Fibroblast of skin of left quadriceps (primary cell): Measurements from ENCODE around the gene CPM.
"Not testable (repeated sequence)": the region's sequence is repeated elsewhere in the genome, so short reads cannot be mapped to it uniquely, and the experiment has no call there.

ENCODE experiments used
- DNase-seq, 2 experiments: peaks; one replicate each; pipeline ENCODE4 v3.0.0-alpha.2; 2013; ENCODE audit warnings: low read depth in 2 of 2

The CPM gene

GRCh38 chr12:68807576-68808387 is 125.2 kb downstream of the CPM start, which contains the start of gene MDM2:
Gene MDM2 (plus strand): TSS chr12:68808177. CDS start chr12:68808478, 301 bp downstream.
- peak; percentile 77 to 79 for DNase-seq

- DNase-seq = not testable (repeated sequence)
Observed at GRCh38 chr12:68807274-68807575, 125.7 kb downstream of the CPM start.

- no peak for DNase-seq
Observed at GRCh38 chr12:68806488-68807237, 126.3 kb downstream of the CPM start.

- no peak for DNase-seq
Observed at GRCh38 chr12:68805592-68806120, 127.3 kb downstream of the CPM start.

GRCh38 chr12:68804657-68805591 is 128.0 kb downstream of the CPM start:
- DNase-seq = no peak

- DNase-seq = no peak
Observed at GRCh38 chr12:68803948-68804656, 128.9 kb downstream of the CPM start.

- peak; percentile 39 to 42 for DNase-seq
Observed at GRCh38 chr12:68802911-68803651, 129.9 kb downstream of the CPM start.

GRCh38 chr12:68802372-68802745 is 130.6 kb downstream of the CPM start:
- not testable (repeated sequence) for DNase-seq
